Aorta (tissue), 5 donors: ENCODE measurements around the gene NLRP3. TPM values are rescaled to one million over a fixed set of nuclear protein-coding genes. Genes with fewer than 3 reads are reported as not detected.
A peak's percentile ranks its signal among the peaks of the same experiment; 100 is the strongest.
"Not testable (repeated sequence)": the region's sequence is repeated elsewhere in the genome, so short reads cannot be mapped to it uniquely, and the experiment has no call there.

Experiments used
- ATAC-seq: fragments of 200-7000 bp; cut with Tn5 transposase; one replicate; pipeline ENCODE4 v1.9.1; 2022; ENCODE audit warnings: moderate library complexity; ENCODE audit not compliant: low FRiP score
- DNase-seq, 2 donors: peaks; one replicate each; pipeline ENCODE4 v3.0.0-alpha.2; 2020
- H3K27ac ChIP-seq, 2 donors: one replicate each; pipeline ENCODE4 v1.5.1; 2013; ENCODE audit warnings: low read length in 2 of 2, mild to moderate bottlenecking in 2 of 2, moderate library complexity in 2 of 2, control low read depth in 1 of 2, inconsistent platforms in 1 of 2, low read depth in 1 of 2
- H3K27me3 ChIP-seq, 2 donors: one replicate each; pipeline ENCODE4 v1.6.1; 2013; ENCODE audit warnings: control low read depth in 1 of 2, low read length in 1 of 2, mild to moderate bottlenecking in 1 of 2, moderate library complexity in 1 of 2; ENCODE audit not compliant: insufficient read depth in 2 of 2, control insufficient read depth in 1 of 2
- H3K36me3 ChIP-seq, 2 donors: one replicate each; pipeline ENCODE4 v1.6.1; 2013; ENCODE audit warnings: control low read depth in 1 of 2, low read length in 1 of 2, mild to moderate bottlenecking in 1 of 2; ENCODE audit not compliant: insufficient read depth in 2 of 2, control insufficient read depth in 1 of 2
- H3K4me1 ChIP-seq, 2 donors: one replicate each; pipeline ENCODE4 v1.6.1; 2013; ENCODE audit warnings: low read length in 2 of 2, control low read depth in 1 of 2, mild to moderate bottlenecking in 1 of 2, moderate library complexity in 1 of 2; ENCODE audit not compliant: insufficient read depth in 2 of 2, control insufficient read depth in 1 of 2
- H3K4me3 ChIP-seq, 2 donors: one replicate each; pipeline ENCODE4 v1.5.1; 2013; ENCODE audit warnings: low read length in 2 of 2, control low read depth in 1 of 2, mild to moderate bottlenecking in 1 of 2
- H3K9me3 ChIP-seq: one replicate; pipeline ENCODE4 v1.6.1; 2013; ENCODE audit warnings: mild to moderate bottlenecking, low read length; ENCODE audit not compliant: control insufficient read depth
- WGBS, 2 donors: extraction: QIAGEN DNeasy Blood & Tissue Kit; methylation state at CpG; one replicate each; pipeline ENCODE4 v1.1.7; 2013; 5-methylcytosine and 5-hydroxymethylcytosine counted together
- intact Hi-C, 2 donors: fragments of 100-400 bp; cut with DNase I; formaldehyde crosslinking; loops; one replicate each; pipeline versions ENCODE4 v1.14.2 to v1.15.0; 2022
- long read RNA-seq, 2 donors: library from polyadenylated mRNA; unstranded; transcript quantifications; one replicate each; pipeline ENCODE4 v2.0.0, GENCODE V29; 2020 to 2021
- polyA plus RNA-seq, 2 donors: library from polyadenylated mRNA; stranded (reverse); fragments of 200-250 nt; gene quantifications; one replicate each; pipeline ENCODE4 v1.2.3, GENCODE V29; 2013
- total RNA-seq, 2 donors: library from RNA; stranded (reverse); fragmentation: NEBNext Ultra II Directional; extraction: Animal tissue kit (Norgen Biotek cat#: 25700); gene quantifications; one replicate each; pipeline ENCODE4 v1.2.1, GENCODE V29; 2021
- donor health status: healthy with polysubstance abuse.
- donor health status: Bipolar disorder and iron deficiency.
- donor health status: DM: no; HTN: no; CAD: no.
- donor health status: DM: no; HTN: no; CAD: no.
- donor health status: DM: yes; HTN: yes; CAD: no.

Gene NLRP3
- 1 to 10 TPM; 7.0 to 7.1 TPM for total RNA-seq
- polyA plus RNA-seq = 1 to 10 TPM in 1 of 2 donors, under 1 TPM in 1; 0.79 to 2.9 TPM
- long read RNA-seq, donor 1, partial matches to known transcripts = 9 of 10 reads
- long read RNA-seq, donor 1, other reads (novel, unspliced or antisense) = 1 of 10 reads
- long read RNA-seq, donor 2, partial matches to known transcripts = 1 of 5 reads
- long read RNA-seq, donor 2, other reads (novel, unspliced or antisense) = 4 of 5 reads

GRCh38 chr1:247415423-247416361, at the start of gene NLRP3:
Gene NLRP3 (plus strand): TSS chr1:247416173. CDS start chr1:247418801, 2,628 bp downstream.
- ATAC-seq (peak; percentile 53), DNase-seq (peak in 1 of 2 donors; percentile 71)
- no peak within 1 kb of the TSS for H3K27ac ChIP-seq
- no peaks in the 10 kb centered on the region for H3K4me1 ChIP-seq
- H3K36me3 ChIP-seq = no peaks in the 10 kb centered on the region
- H3K27me3 ChIP-seq = no peaks in the 10 kb centered on the region
- WGBS, 2 donors = 49 to 52% methylated on average over 19 of the region's 19 CpGs
- no peaks in the 10 kb centered on the region for H3K9me3 ChIP-seq
- H3K4me3 ChIP-seq = no peak within 1 kb of the TSS
- intact Hi-C loops = no loop called here

GRCh38 chr1:247366345-247366744, 49.6 kb upstream of the NLRP3 start:
- H3K36me3 ChIP-seq, H3K4me1 ChIP-seq, H3K27me3 ChIP-seq, intact Hi-C loops, ATAC-seq, H3K27ac ChIP-seq, H3K9me3 ChIP-seq, DNase-seq, H3K4me3 ChIP-seq: not testable (repeated sequence)
- 98 to 100% methylated on average over 1 of the region's 1 CpG for WGBS, 2 donors

- Histone ChIP-seq H3K4me1 (peaks cover 0 to 2% of the 10 kb centered on the region in 2 donors), H3K27ac (no peak overlapping the region), H3K9me3 (peaks cover 2% of the 10 kb centered on the region), H3K36me3 (no peaks in the 10 kb centered on the region), H3K27me3 (no peaks in the 10 kb centered on the region), H3K4me3 (no peak overlapping the region)
- intact Hi-C loops = no loop called here
- ATAC-seq (no peak), DNase-seq (no peak)
- 74 to 82% methylated on average over 4 of the region's 4 CpGs for WGBS, 2 donors
These were observed 48.9 kb upstream of the NLRP3 start for GRCh38 chr1:247366926-247367645.

- DNase-seq = no peak
- intact Hi-C loops = no loop called here
- H3K9me3 ChIP-seq = peaks cover 2% of the 10 kb centered on the region
- no peak overlapping the region for H3K4me3 ChIP-seq
- H3K4me1 ChIP-seq = peaks cover 0 to 2% of the 10 kb centered on the region in 2 donors
- H3K27me3 ChIP-seq = no peaks in the 10 kb centered on the region
- 72 to 73% methylated on average over 6 of the region's 6 CpGs for WGBS, 2 donors
- no peaks in the 10 kb centered on the region for H3K36me3 ChIP-seq
- no peak for ATAC-seq
- H3K27ac ChIP-seq = no peak overlapping the region
These were observed 48.1 kb upstream of the NLRP3 start for GRCh38 chr1:247367786-247368422.

- H3K4me3 ChIP-seq = no peak overlapping the region
- H3K27me3 ChIP-seq = no peaks in the 10 kb centered on the region
- ATAC-seq = no peak
- H3K4me1 ChIP-seq = peaks cover 0 to 2% of the 10 kb centered on the region in 2 donors
- H3K36me3 ChIP-seq = no peaks in the 10 kb centered on the region
- no peak overlapping the region for H3K27ac ChIP-seq
- peaks cover 2% of the 10 kb centered on the region for H3K9me3 ChIP-seq
- intact Hi-C loops = no loop called here
- WGBS, 2 donors = 84 to 85% methylated on average over 7 of the region's 7 CpGs
- no peak for DNase-seq
These were observed 47.4 kb upstream of the NLRP3 start for GRCh38 chr1:247368490-247369145.

- no peaks in the 10 kb centered on the region for H3K27me3 ChIP-seq
- intact Hi-C loops = no loop called here
These were observed 44.9 kb upstream of the NLRP3 start for GRCh38 chr1:247370786-247371732.

GRCh38 chr1:247371801-247372259, 44.1 kb upstream of the NLRP3 start:
- H3K4me1 ChIP-seq = peaks cover 0 to 2% of the 10 kb centered on the region in 2 donors
- DNase-seq = no peak
- WGBS, 2 donors = 92 to 93% methylated on average over 16 of the region's 16 CpGs
- no peak overlapping the region for H3K4me3 ChIP-seq
- intact Hi-C loops = no loop called here
- no peaks in the 10 kb centered on the region for H3K9me3 ChIP-seq
- no peaks in the 10 kb centered on the region for H3K27me3 ChIP-seq
- no peak overlapping the region for H3K27ac ChIP-seq
- no peak for ATAC-seq
- H3K36me3 ChIP-seq = no peaks in the 10 kb centered on the region

More at GRCh38 chr1:247370786-247371732, 44.9 kb upstream of the NLRP3 start:
- H3K4me3 ChIP-seq = no peak overlapping the region
- ATAC-seq (no peak), DNase-seq (no peak)
- no peaks in the 10 kb centered on the region for H3K36me3 ChIP-seq
- H3K9me3 ChIP-seq = no peaks in the 10 kb centered on the region
- 80 to 85% methylated on average over 16 of the region's 16 CpGs for WGBS, 2 donors
- H3K4me1 ChIP-seq = peaks cover 0 to 2% of the 10 kb centered on the region in 2 donors
- H3K27ac ChIP-seq = no peak overlapping the region
